HepG2 (cell line): ENCODE results near the gene BTK. TPM values are rescaled to one million over a fixed set of nuclear protein-coding genes. Genes with fewer than 3 reads are reported as not detected.

Experiments
- ATAC-seq: fragments of 200-7000 bp; cut with Tn5 transposase; 3 replicates; pipeline ENCODE4 v1.9.1; 2020; ENCODE audit warnings: mild to moderate bottlenecking, moderate library complexity
- BruUV-seq: library from RNA; stranded (reverse); fragments of 400-500 nt; replicated peaks from 2 replicates; lab custom pipeline; 2021; lab: Mats Ljungman, UMichigan
- CTCF ChIA-PET: fragments of 300-600 bp; formaldehyde crosslinking; extraction: SDS; loops from one replicate; lab custom pipeline; 2021; ENCODE audit warnings: low total read pairs, inconsistent platforms, low intra/inter-chr PET ratio; lab: Yijun Ruan, JAX
- POLR2A ChIA-PET: fragments of 350-600 bp; sonication (Branson Sonifier 250); formaldehyde crosslinking; loops from one replicate; lab custom pipeline; 2020; ENCODE audit warnings: antibody characterized with exemption, inconsistent platforms; lab: Yijun Ruan, JAX
- DNase-seq: peaks from one replicate; pipeline ENCODE4 v3.0.0-alpha.2; 2015; ENCODE audit warnings: low spot score
- FAIRE-seq: peaks from 3 replicates; lab custom pipeline; 2011; peaks lifted over from hg19 to GRCh38; lab: Jason Lieb, UNC
- H2AFZ ChIP-seq: one replicate; pipeline ENCODE4 v1.6.1; 2011; ENCODE audit warnings: low read length, inconsistent platforms
- H3K27ac ChIP-seq: fragments of 300-600 bp; 3 replicates; pipeline ENCODE4 v1.8.0; 2011; ENCODE audit warnings: mixed run types, mild to moderate bottlenecking, mixed read lengths, low read length, inconsistent platforms; ENCODE audit not compliant: insufficient read depth; ENCODE audit errors: extremely low read length
- H3K27me3 ChIP-seq, 2 experiments: fragments of 200-600 bp in 1 of 2; 2 replicates in 1 of 2; 3 replicates in 1 of 2; pipeline versions ENCODE4 v1.6.0 to v1.8.0; 2011; ENCODE audit warnings: low read length in 2 of 2, mild to moderate bottlenecking in 2 of 2, moderate library complexity in 2 of 2, inconsistent platforms in 1 of 2; ENCODE audit not compliant: insufficient read depth in 2 of 2, control insufficient read depth in 1 of 2
- H3K36me3 ChIP-seq, 2 experiments: fragments of 200-600 bp in 1 of 2; replicated peaks in 1 of 2; 2 replicates in 1 of 2; 3 replicates in 1 of 2; pipeline versions ENCODE4 v1.5.1 to v1.8.0; 2011; ENCODE audit warnings: low read length in 2 of 2, inconsistent platforms in 1 of 2; ENCODE audit not compliant: insufficient read depth in 2 of 2, control insufficient read depth in 1 of 2
- H3K4me1 ChIP-seq: 2 replicates; pipeline ENCODE4 v1.5.1; 2012; ENCODE audit warnings: low read length, inconsistent platforms; ENCODE audit not compliant: insufficient read depth
- H3K4me2 ChIP-seq: 2 replicates; pipeline ENCODE4 v1.6.0; 2011; ENCODE audit warnings: low read depth, low read length, inconsistent platforms
- H3K4me3 ChIP-seq, 3 experiments: fragments of 200-600 bp in 1 of 3; sonication (generic), shearing (Covaris generic) in 1 of 3; replicated peaks in 1 of 3; 2 replicates each; pipeline ENCODE4 v1.5.1; 2011 to 2016; ENCODE audit warnings: low read length in 3 of 3, inconsistent platforms in 2 of 3, low read depth in 2 of 3, mild to moderate bottlenecking in 2 of 3, control low read depth in 1 of 3, mixed read lengths in 1 of 3; ENCODE audit not compliant: insufficient read depth in 1 of 3
- H3K79me2 ChIP-seq: one replicate; pipeline ENCODE4 v1.6.1; 2011; ENCODE audit warnings: low read length, inconsistent platforms; ENCODE audit not compliant: insufficient read depth
- H3K9ac ChIP-seq: 2 replicates; pipeline ENCODE4 v1.6.0; 2011; ENCODE audit warnings: mild to moderate bottlenecking, low read depth, low read length, inconsistent platforms; ENCODE audit not compliant: insufficient read depth
- H3K9me3 ChIP-seq: 2 replicates; pipeline ENCODE4 v1.5.1; 2012; ENCODE audit warnings: mild to moderate bottlenecking, low read length
- H4K20me1 ChIP-seq: 2 replicates; pipeline ENCODE4 v1.6.0; 2011; ENCODE audit warnings: inconsistent platforms, mild to moderate bottlenecking, low read length, moderate library complexity; ENCODE audit not compliant: insufficient read depth
- IRF2 ChIP-seq: IDR thresholded peaks from 2 replicates; pipeline ENCODE4 v1.6.1; 2018; ENCODE audit warnings: missing genetic modification reagents, missing compliant biosample characterization
- NCOR1 ChIP-seq: fragments of 200-600 bp; sonication (generic); IDR thresholded peaks from 2 replicates; pipeline ENCODE4 v1.7.0; 2017; ENCODE audit warnings: antibody characterized with exemption, low read length, borderline replicate concordance
- NR2C2 ChIP-seq: sonication (generic); formaldehyde crosslinking; IDR thresholded peaks from 2 replicates; pipeline ENCODE4 v1.4.0; 2020; ENCODE audit warnings: missing genetic modification reagents, mild to moderate bottlenecking, moderate library complexity, borderline replicate concordance
- PHF20 ChIP-seq: sonication (generic); formaldehyde crosslinking; IDR thresholded peaks from 2 replicates; pipeline ENCODE4 v1.5.0; 2020; ENCODE audit warnings: mild to moderate bottlenecking, missing genetic modification reagents
- PHF5A ChIP-seq: IDR thresholded peaks from one replicate; pipeline ENCODE4 v1.6.1; 2018; ENCODE audit warnings: low read depth, missing genetic modification reagents; ENCODE audit not compliant: unreplicated experiment
- RAD21 ChIP-seq: fragments of 450-650 bp; formaldehyde crosslinking; IDR thresholded peaks from 2 replicates; pipeline ENCODE4 v1.5.0; 2020; ENCODE audit warnings: mild to moderate bottlenecking
- ZFP82 ChIP-seq: sonication (generic); formaldehyde crosslinking; IDR thresholded peaks from 2 replicates; pipeline ENCODE4 v1.5.1; 2020; ENCODE audit warnings: mild to moderate bottlenecking, missing genetic modification reagents, borderline replicate concordance
- ZNF383 ChIP-seq: sonication (generic); formaldehyde crosslinking; IDR thresholded peaks from 2 replicates; pipeline ENCODE4 v1.4.0; 2020; ENCODE audit warnings: missing genetic modification reagents, mild to moderate bottlenecking, borderline replicate concordance
- ZNF570 ChIP-seq: sonication (generic); formaldehyde crosslinking; IDR thresholded peaks from 2 replicates; pipeline ENCODE4 v1.4.0; 2020; ENCODE audit warnings: mild to moderate bottlenecking, missing genetic modification reagents, borderline replicate concordance
- WGBS: methylation state at CpG from one replicate; pipeline ENCODE4 v1.1.6; 2017; ENCODE audit warnings: low lambda C conversion rate; 5-methylcytosine and 5-hydroxymethylcytosine counted together
- in situ Hi-C: cut with HindIII; loops from 2 replicates; pipeline ENCODE4 v1.10.0; 2017; ENCODE audit warnings: low pct_unique_long_range_greater_than_20kb; ENCODE audit not compliant: extremely low pct_ligation_motif_present
- intact Hi-C: fragments of 100-400 bp; cut with micrococcal nuclease; formaldehyde crosslinking; loops from one replicate; pipeline ENCODE4 v1.10.0; 2022; ENCODE audit not compliant: unreplicated experiment
- polyA plus RNA-seq, 8 experiments: library from polyadenylated mRNA; depleted of rRNA in 3 of 8; stranded (reverse) in 7 of 8; unstranded in 1 of 8; fragments of >200 nt; fragmentation: Illumina TruSeq in 4 of 8; extraction: Trizol in 4 of 8; gene quantifications; 2 replicates each; pipeline versions ENCODE4 v1.2.1 to v1.2.3, GENCODE V29; 2011 to 2016; ENCODE audit warnings: low read depth in 4 of 8, missing spikeins in 1 of 8, mixed read lengths in 1 of 8; ENCODE audit not compliant: insufficient read depth in 1 of 8
- total RNA-seq, 5 experiments: library from RNA; depleted of rRNA; stranded (reverse); fragments of >200 nt; fragmentation: Illumina TruSeq; extraction: Trizol; gene quantifications; 2 replicates each; pipeline ENCODE4 v1.2.3, GENCODE V29; 2016; ENCODE audit warnings: low read depth in 1 of 5
- TF ChIP-seq, protein P1 (sequence below): sonication (generic); formaldehyde crosslinking; IDR thresholded peaks from 2 replicates; pipeline ENCODE4 v1.5.0; 2020; ENCODE audit warnings: mild to moderate bottlenecking, low read depth, missing genetic modification reagents, borderline replicate concordance
- TF ChIP-seq, protein P2 (sequence below): sonication (generic); formaldehyde crosslinking; IDR thresholded peaks from 2 replicates; pipeline ENCODE4 v1.4.0; 2020; ENCODE audit warnings: missing genetic modification reagents, borderline replicate concordance
- TF ChIP-seq, protein P3 (sequence below): sonication (generic); IDR thresholded peaks from 2 replicates; pipeline ENCODE4 v1.6.1; 2016; ENCODE audit warnings: low read depth, borderline replicate concordance
- TF ChIP-seq, protein P4 (sequence below): sonication (generic); formaldehyde crosslinking; IDR thresholded peaks from 2 replicates; pipeline ENCODE4 v1.5.0; 2020; ENCODE audit warnings: missing genetic modification reagents
- TF ChIP-seq, protein P5 (sequence below): sonication (generic); formaldehyde crosslinking; IDR thresholded peaks from 2 replicates; pipeline ENCODE4 v1.5.0; 2020; ENCODE audit warnings: missing genetic modification reagents
- TF ChIP-seq, protein P6 (sequence below): sonication (generic); formaldehyde crosslinking; IDR thresholded peaks from 2 replicates; pipeline ENCODE4 v1.4.0; 2020; ENCODE audit warnings: missing genetic modification reagents, borderline replicate concordance

BTK gene
- total and polyA plus RNA-seq, 2 of the 13 experiments (the other 11 are each of a cell fraction or from before 2014, with no cell fraction given): not detected

DNA sequence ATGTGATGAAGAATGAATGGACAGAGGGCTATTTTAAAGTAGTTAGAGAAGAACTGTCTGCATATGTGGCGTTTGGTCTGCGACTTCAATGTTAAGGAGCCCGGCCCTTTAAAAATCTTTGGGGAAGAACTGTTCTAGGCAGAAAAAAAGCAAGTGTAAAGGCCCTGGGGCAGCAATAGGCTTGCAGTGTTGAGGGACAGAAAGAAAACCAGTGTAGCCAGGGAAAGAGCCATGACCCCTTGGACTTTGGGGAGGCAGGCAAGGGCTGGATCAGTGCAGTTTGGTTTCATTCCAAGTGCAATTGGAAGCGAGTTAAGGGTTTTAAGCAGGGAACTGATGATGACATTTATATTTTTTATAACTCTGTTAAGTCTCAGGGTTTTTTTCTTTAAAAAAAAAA lies 13.8 kb upstream of the BTK start:
- in situ Hi-C loops (no loop called here), intact Hi-C loops (no loop called here)
- Histone ChIP-seq H3K79me2 (no peaks in the 10 kb centered on the region), H2AFZ (no peak overlapping the region), H3K4me2 (no peak overlapping the region), H3K4me3 (no peak overlapping the region), H3K4me1 (no peaks in the 10 kb centered on the region), H3K27ac (no peak overlapping the region), H3K36me3 (peaks cover 2 to 15% of the 10 kb centered on the region in 2 experiments; a peak in 2 of 5 replicates), H3K9ac (no peak overlapping the region), H3K9me3 (no peaks in the 10 kb centered on the region), H4K20me1 (no peaks in the 10 kb centered on the region), H3K27me3 (no peaks in the 10 kb centered on the region)
- ChIA-PET POLR2A (no interaction called here), CTCF (no interaction called here)
- DNase-seq (no peak), ATAC-seq (no peak), FAIRE-seq (no peak)
- 100% methylated on average over 4 of the region's 4 CpGs for WGBS
- no TSS peak for BruUV-seq
- TF ChIP-seq PHF5A (no peak), ZFP82 (CRISPR knock-in tag) (no peak), ZNF383 (CRISPR knock-in tag) (no peak), ZNF570 (CRISPR knock-in tag) (no peak), PHF20 (no peak), IRF2 (CRISPR knock-in tag) (no peak), NR2C2 (CRISPR knock-in tag) (no peak), NCOR1 (no peak), RAD21 (CRISPR knock-in tag) (no peak)
- TF ChIP-seq, protein P1, sequence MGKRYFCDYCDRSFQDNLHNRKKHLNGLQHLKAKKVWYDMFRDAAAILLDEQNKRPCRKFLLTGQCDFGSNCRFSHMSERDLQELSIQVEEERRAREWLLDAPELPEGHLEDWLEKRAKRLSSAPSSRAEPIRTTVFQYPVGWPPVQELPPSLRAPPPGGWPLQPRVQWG (CRISPR knock-in tag): no peak
- TF ChIP-seq, protein P2, sequence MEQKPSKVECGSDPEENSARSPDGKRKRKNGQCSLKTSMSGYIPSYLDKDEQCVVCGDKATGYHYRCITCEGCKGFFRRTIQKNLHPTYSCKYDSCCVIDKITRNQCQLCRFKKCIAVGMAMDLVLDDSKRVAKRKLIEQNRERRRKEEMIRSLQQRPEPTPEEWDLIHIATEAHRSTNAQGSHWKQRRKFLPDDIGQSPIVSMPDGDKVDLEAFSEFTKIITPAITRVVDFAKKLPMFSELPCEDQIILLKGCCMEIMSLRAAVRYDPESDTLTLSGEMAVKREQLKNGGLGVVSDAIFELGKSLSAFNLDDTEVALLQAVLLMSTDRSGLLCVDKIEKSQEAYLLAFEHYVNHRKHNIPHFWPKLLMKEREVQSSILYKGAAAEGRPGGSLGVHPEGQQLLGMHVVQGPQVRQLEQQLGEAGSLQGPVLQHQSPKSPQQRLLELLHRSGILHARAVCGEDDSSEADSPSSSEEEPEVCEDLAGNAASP (CRISPR knock-in tag): no peak
- TF ChIP-seq, protein P3, sequence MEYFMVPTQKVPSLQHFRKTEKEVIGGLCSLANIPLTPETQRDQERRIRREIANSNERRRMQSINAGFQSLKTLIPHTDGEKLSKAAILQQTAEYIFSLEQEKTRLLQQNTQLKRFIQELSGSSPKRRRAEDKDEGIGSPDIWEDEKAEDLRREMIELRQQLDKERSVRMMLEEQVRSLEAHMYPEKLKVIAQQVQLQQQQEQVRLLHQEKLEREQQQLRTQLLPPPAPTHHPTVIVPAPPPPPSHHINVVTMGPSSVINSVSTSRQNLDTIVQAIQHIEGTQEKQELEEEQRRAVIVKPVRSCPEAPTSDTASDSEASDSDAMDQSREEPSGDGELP: no peak
- TF ChIP-seq, protein P4, sequence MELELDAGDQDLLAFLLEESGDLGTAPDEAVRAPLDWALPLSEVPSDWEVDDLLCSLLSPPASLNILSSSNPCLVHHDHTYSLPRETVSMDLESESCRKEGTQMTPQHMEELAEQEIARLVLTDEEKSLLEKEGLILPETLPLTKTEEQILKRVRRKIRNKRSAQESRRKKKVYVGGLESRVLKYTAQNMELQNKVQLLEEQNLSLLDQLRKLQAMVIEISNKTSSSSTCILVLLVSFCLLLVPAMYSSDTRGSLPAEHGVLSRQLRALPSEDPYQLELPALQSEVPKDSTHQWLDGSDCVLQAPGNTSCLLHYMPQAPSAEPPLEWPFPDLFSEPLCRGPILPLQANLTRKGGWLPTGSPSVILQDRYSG (CRISPR knock-in tag): no peak
- TF ChIP-seq, protein P5, sequence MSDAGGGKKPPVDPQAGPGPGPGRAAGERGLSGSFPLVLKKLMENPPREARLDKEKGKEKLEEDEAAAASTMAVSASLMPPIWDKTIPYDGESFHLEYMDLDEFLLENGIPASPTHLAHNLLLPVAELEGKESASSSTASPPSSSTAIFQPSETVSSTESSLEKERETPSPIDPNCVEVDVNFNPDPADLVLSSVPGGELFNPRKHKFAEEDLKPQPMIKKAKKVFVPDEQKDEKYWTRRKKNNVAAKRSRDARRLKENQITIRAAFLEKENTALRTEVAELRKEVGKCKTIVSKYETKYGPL (CRISPR knock-in tag): no peak
- TF ChIP-seq, protein P6, sequence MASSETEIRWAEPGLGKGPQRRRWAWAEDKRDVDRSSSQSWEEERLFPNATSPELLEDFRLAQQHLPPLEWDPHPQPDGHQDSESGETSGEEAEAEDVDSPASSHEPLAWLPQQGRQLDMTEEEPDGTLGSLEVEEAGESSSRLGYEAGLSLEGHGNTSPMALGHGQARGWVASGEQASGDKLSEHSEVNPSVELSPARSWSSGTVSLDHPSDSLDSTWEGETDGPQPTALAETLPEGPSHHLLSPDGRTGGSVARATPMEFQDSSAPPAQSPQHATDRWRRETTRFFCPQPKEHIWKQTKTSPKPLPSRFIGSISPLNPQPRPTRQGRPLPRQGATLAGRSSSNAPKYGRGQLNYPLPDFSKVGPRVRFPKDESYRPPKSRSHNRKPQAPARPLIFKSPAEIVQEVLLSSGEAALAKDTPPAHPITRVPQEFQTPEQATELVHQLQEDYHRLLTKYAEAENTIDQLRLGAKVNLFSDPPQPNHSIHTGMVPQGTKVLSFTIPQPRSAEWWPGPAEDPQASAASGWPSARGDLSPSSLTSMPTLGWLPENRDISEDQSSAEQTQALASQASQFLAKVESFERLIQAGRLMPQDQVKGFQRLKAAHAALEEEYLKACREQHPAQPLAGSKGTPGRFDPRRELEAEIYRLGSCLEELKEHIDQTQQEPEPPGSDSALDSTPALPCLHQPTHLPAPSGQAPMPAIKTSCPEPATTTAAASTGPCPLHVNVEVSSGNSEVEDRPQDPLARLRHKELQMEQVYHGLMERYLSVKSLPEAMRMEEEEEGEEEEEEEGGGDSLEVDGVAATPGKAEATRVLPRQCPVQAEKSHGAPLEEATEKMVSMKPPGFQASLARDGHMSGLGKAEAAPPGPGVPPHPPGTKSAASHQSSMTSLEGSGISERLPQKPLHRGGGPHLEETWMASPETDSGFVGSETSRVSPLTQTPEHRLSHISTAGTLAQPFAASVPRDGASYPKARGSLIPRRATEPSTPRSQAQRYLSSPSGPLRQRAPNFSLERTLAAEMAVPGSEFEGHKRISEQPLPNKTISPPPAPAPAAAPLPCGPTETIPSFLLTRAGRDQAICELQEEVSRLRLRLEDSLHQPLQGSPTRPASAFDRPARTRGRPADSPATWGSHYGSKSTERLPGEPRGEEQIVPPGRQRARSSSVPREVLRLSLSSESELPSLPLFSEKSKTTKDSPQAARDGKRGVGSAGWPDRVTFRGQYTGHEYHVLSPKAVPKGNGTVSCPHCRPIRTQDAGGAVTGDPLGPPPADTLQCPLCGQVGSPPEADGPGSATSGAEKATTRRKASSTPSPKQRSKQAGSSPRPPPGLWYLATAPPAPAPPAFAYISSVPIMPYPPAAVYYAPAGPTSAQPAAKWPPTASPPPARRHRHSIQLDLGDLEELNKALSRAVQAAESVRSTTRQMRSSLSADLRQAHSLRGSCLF (CRISPR knock-in tag): no peak
